Panc1 (cell line): ENCODE measurements around the gene ASMT.

Source experiments
- CTCF ChIP-seq: fragments of 450-650 bp; IDR thresholded peaks from 2 replicates; pipeline ENCODE4 v1.5.1; 2017; ENCODE audit warnings: mild to moderate bottlenecking
- POLR2AphosphoS5 ChIP-seq: IDR thresholded peaks from 2 replicates; pipeline ENCODE4 v1.6.1; 2012; ENCODE audit warnings: mild to moderate bottlenecking, low read depth, low read length, moderate library complexity
- REST ChIP-seq, 2 experiments: IDR thresholded peaks; 2 replicates each; pipeline ENCODE4 v1.6.1; 2011 to 2012; ENCODE audit warnings: low read depth in 2 of 2, control low read depth in 1 of 2, low read length in 1 of 2, mild to moderate bottlenecking in 1 of 2, moderate library complexity in 1 of 2; ENCODE audit not compliant: insufficient read depth in 1 of 2
- TCF7L2 ChIP-seq: IDR thresholded peaks from 2 replicates; pipeline ENCODE4 v1.6.1; 2011; ENCODE audit warnings: mild to moderate bottlenecking, low read depth, low read length, inconsistent platforms

GRCh38 chrX:1679238-1679637, 64.4 kb downstream of the ASMT start:
- TF ChIP-seq CTCF (no peak), POLR2AphosphoS5 (no peak), TCF7L2 (no peak), REST (IDR thresholded peaks at IDR 0.05; ENCODE audit: insufficient read depth in 1 of 2, low read depth in 2 of 2, low read length in 1 of 2) (no peak)
